ENCODE data around the gene PDE3B.

GRCh38 chr11:14657841-14658240 is 14.2 kb downstream of the PDE3B start:
- TF ChIP-seq, protein P1, sequence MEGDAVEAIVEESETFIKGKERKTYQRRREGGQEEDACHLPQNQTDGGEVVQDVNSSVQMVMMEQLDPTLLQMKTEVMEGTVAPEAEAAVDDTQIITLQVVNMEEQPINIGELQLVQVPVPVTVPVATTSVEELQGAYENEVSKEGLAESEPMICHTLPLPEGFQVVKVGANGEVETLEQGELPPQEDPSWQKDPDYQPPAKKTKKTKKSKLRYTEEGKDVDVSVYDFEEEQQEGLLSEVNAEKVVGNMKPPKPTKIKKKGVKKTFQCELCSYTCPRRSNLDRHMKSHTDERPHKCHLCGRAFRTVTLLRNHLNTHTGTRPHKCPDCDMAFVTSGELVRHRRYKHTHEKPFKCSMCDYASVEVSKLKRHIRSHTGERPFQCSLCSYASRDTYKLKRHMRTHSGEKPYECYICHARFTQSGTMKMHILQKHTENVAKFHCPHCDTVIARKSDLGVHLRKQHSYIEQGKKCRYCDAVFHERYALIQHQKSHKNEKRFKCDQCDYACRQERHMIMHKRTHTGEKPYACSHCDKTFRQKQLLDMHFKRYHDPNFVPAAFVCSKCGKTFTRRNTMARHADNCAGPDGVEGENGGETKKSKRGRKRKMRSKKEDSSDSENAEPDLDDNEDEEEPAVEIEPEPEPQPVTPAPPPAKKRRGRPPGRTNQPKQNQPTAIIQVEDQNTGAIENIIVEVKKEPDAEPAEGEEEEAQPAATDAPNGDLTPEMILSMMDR (IDR thresholded peaks at IDR 0.05 in 8 of 11, conservative IDR thresholded peaks at IDR 0.05 in 3 of 11), result no peak
- no peak for TF ChIP-seq POLR2AphosphoS5 (IDR thresholded peaks at IDR 0.05)
- TF ChIP-seq POLR2A (IDR thresholded peaks at IDR 0.05), result no peak
